Middle frontal gyrus (tissue), 1 donor: ENCODE data around the gene NEU1.

Source experiments
- DNase-seq: peaks from one replicate; pipeline ENCODE4 v3.0.0-alpha.2; 2015; ENCODE audit warnings: low spot score; ENCODE audit errors: extremely low spot score

The NEU1 gene

GRCh38 chr6:31896856-31897611, 34.4 kb upstream of the NEU1 start:
- no peak for DNase-seq

GRCh38 chr6:31896493-31896855, 33.9 kb upstream of the NEU1 start:
- no peak for DNase-seq

- no peak for DNase-seq
Measured at GRCh38 chr6:31892821-31893220, 30.2 kb upstream of the NEU1 start.

GRCh38 chr6:31889331-31889972, 26.8 kb upstream of the NEU1 start:
- no peak for DNase-seq

- no peak for DNase-seq
Measured at GRCh38 chr6:31888276-31889258, 25.9 kb upstream of the NEU1 start.

GRCh38 chr6:31887173-31888007, 24.8 kb upstream of the NEU1 start:
- no peak for DNase-seq

GRCh38 chr6:31886541-31886991, 23.9 kb upstream of the NEU1 start:
- no peak for DNase-seq

- no peak for DNase-seq
Measured at GRCh38 chr6:31884528-31885035, 22.0 kb upstream of the NEU1 start.

- DNase-seq = no peak
Measured at GRCh38 chr6:31883676-31884075, 21.1 kb upstream of the NEU1 start.

GRCh38 chr6:31882344-31882743, 19.7 kb upstream of the NEU1 start:
- DNase-seq = no peak

- DNase-seq = no peak
Measured at GRCh38 chr6:31881136-31881859, 18.7 kb upstream of the NEU1 start.

- DNase-seq = no peak
Measured at GRCh38 chr6:31880616-31881015, 18.0 kb upstream of the NEU1 start.

GRCh38 chr6:31879901-31880300, 17.3 kb upstream of the NEU1 start:
- DNase-seq = no peak

GRCh38 chr6:31879143-31879542, 16.5 kb upstream of the NEU1 start:
- DNase-seq = no peak

- DNase-seq = no peak
Measured at GRCh38 chr6:31878726-31879125, 16.1 kb upstream of the NEU1 start, which contains the start of gene SLC44A4. Gene SLC44A4, minus strand, starts transcription at chr6:31878997. Its CDS starts 17 bp downstream, at chr6:31878980.

GRCh38 chr6:31878222-31878621, 15.6 kb upstream of the NEU1 start:
- DNase-seq = no peak

GRCh38 chr6:31877651-31878161, 15.1 kb upstream of the NEU1 start:
- DNase-seq = no peak

- DNase-seq = no peak
Measured at GRCh38 chr6:31877125-31877650, 14.6 kb upstream of the NEU1 start.

- no peak for DNase-seq
Measured at GRCh38 chr6:31876357-31876756, 13.7 kb upstream of the NEU1 start.
